KOPT-K1 (cell line): ENCODE results near the gene COX6B2.
A peak's percentile ranks its signal among the peaks of the same experiment; 100 is the strongest.
"Not testable (repeated sequence)": the region's sequence is repeated elsewhere in the genome, so short reads cannot be mapped to it uniquely, and the experiment has no call there.

ENCODE experiments used
- H3K27ac ChIP-seq: fragments of 200-600 bp; sonication (generic); 2 replicates; pipeline ENCODE4 v1.5.1; 2016; ENCODE audit warnings: antibody characterized with exemption, mild to moderate bottlenecking, low read depth, low read length; ENCODE audit not compliant: poor library complexity, severe bottlenecking
- H3K36me3 ChIP-seq: fragments of 200-600 bp; sonication (generic); 2 replicates; pipeline ENCODE4 v1.5.1; 2017; ENCODE audit warnings: antibody characterized with exemption, mild to moderate bottlenecking, low read length, moderate library complexity; ENCODE audit not compliant: insufficient read depth
- H3K9me3 ChIP-seq: fragments of 200-600 bp; sonication (generic); 2 replicates; pipeline ENCODE4 v1.5.1; 2017; ENCODE audit warnings: antibody characterized with exemption, low read length, mild to moderate bottlenecking; ENCODE audit not compliant: insufficient read depth, poor library complexity, severe bottlenecking

The COX6B2 gene

GRCh38 chr19:55344444-55344843 is 10.1 kb downstream of the COX6B2 start:
- H3K36me3 ChIP-seq, result peaks cover 45% of the 10 kb centered on the region; the same call in 1 of the 2 replicates
- H3K9me3 ChIP-seq, result no peaks in the 10 kb centered on the region
- no peak overlapping the region for H3K27ac ChIP-seq

- H3K36me3 ChIP-seq, result peaks cover 35% of the 10 kb centered on the region; the same call in 1 of the 2 replicates
- H3K9me3 ChIP-seq, result no peaks in the 10 kb centered on the region
- peak overlapping the region; percentile 87 for H3K27ac ChIP-seq
Observed at GRCh38 chr19:55341595-55342531, 12.7 kb downstream of the COX6B2 start.

DNA sequence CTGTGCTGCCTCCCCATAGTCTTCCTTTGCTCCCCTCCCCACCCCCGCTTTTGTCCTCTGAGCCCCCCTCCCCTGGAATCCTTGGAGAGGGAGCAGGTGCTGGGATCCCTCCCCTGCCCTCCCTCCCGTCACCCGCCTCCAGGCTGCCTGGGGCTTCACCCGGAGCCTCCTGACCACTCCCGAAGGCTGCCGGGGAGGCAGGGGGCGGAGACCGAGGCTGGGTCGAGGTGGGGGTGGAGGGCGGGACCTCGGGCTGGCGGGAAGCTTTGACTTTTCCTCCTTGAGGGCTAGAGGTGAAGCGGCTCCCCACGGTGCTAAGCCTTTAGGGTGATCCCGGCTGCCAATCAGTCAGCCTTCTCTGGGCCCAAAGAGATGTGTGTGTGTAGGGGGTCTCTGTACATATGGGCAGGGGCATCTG is 13.3 kb downstream of the COX6B2 start:
- Histone ChIP-seq H3K36me3 (peaks cover 34% of the 10 kb centered on the region; the same call in 1 of the 2 replicates), H3K9me3 (no peaks in the 10 kb centered on the region), H3K27ac (peak overlapping the region; percentile 87)

DNA sequence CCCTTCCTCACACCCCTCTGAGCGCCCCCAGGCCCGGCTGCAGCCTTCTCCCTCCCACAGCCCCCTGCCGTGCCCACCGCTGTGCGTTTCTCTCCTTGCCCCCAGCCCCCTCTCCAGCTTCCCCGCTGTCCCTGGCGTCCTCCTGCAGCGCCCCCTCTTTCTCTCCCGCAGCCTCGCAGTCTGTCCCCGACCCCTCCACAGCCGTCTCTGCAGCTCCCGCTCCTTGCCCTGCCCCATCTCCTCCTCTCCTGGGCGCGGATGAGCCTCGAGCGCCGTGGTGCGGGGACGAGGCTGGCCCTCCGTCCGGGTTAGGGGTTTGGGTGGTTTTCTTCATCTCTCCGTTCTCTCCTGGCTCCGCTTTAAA is 13.8 kb downstream of the COX6B2 start:
- H3K36me3 ChIP-seq, result peaks cover 31% of the 10 kb centered on the region; the same call in 1 of the 2 replicates
- no peaks in the 10 kb centered on the region for H3K9me3 ChIP-seq
- H3K27ac ChIP-seq, result peak overlapping the region; percentile 87

DNA sequence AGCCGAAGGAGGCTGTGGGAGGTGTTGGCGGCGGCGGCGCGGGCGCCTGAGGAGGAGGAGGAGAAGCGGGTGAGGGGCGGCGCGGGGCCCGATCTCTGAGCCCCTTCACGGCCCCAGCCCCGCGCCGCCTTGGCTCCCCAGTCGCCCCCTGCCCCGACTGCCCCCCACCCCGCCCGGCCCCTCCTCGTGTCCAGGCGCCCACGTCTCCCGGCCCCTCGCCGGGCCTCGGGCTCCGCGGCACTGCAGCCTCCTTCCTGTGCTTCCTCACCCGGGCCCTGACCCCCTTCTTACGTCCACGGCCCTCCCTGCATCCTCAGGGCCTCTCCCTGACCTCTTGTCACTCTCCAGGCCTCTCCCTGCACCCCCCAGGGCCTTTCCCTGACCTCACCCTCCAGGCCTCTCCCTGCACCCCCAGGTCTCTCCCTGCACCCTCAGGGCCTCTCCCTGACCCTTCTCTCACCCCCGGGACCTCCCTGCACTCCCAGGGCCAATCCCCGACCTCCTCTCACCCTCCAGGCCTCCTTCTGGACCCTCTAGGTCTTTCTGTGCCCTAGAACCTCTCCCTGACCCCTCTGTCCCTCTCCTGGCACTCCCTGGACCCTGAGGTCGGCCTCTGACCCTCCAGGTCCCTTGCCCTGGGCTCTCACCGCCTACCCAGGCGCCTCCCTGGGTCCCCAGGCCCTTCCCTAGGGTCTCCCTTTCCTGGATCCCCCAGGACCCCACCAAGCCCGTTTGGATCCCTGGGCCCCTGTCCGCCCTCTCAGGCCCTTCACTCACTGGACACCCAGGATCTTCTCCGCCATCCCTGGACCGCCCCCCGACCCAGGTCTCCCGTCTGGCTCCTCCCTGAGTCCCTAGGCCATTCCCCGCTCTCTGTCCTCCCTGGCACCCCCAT is 14.4 kb downstream of the COX6B2 start:
- Histone ChIP-seq H3K27ac (peak overlapping the region; percentile 87), H3K36me3 (peaks cover 25% of the 10 kb centered on the region; the same call in 1 of the 2 replicates), H3K9me3 (no peaks in the 10 kb centered on the region)

- Histone ChIP-seq H3K27ac (peak within 1 kb of the TSS; percentile 87), H3K36me3 (peaks cover 20% of the 10 kb centered on the region; the same call in 1 of the 2 replicates), H3K9me3 (no peaks in the 10 kb centered on the region)
Observed at GRCh38 chr19:55339105-55339888, 15.2 kb downstream of the COX6B2 start, which contains the start of gene KMT5C. KMT5C (plus strand) TSS chr19:55339876; CDS start chr19:55341937, 2,061 bp downstream.

- Histone ChIP-seq H3K9me3 (no peaks in the 10 kb centered on the region), H3K36me3 (no peaks in the 10 kb centered on the region), H3K27ac (no peak overlapping the region)
Observed at GRCh38 chr19:55336101-55336500, 18.4 kb downstream of the COX6B2 start.

DNA sequence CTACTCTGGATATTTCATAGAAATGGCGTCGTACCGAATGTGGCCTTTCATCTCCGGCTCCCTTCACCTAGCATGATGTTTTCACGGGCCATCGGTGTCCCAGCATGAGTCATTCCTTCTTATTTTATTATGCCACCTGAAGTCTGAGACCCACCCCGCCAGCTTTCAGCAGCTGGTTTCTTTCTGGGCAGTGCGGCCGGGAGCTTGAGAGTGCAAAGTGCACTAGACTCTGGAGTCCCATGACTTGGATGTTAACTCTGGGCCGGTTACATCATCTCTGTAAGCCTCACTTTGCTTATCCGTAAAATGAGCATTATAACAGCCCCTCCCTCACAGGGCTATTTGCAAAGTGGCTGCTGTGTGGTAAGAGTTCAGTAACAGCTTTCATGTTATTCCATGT is 20.6 kb downstream of the COX6B2 start:
- no peaks in the 10 kb centered on the region for H3K36me3 ChIP-seq
- no peak overlapping the region for H3K27ac ChIP-seq

GRCh38 chr19:55329791-55330190 is 24.7 kb downstream of the COX6B2 start:
- H3K9me3 ChIP-seq, H3K27ac ChIP-seq, H3K36me3 ChIP-seq: not testable (repeated sequence)

More for the DNA sequence above, 20.6 kb downstream of the COX6B2 start:
- no peaks in the 10 kb centered on the region for H3K9me3 ChIP-seq

GRCh38 chr19:55328774-55329318 is 25.7 kb downstream of the COX6B2 start:
- not testable (repeated sequence) for H3K27ac ChIP-seq, H3K9me3 ChIP-seq, H3K36me3 ChIP-seq

DNA sequence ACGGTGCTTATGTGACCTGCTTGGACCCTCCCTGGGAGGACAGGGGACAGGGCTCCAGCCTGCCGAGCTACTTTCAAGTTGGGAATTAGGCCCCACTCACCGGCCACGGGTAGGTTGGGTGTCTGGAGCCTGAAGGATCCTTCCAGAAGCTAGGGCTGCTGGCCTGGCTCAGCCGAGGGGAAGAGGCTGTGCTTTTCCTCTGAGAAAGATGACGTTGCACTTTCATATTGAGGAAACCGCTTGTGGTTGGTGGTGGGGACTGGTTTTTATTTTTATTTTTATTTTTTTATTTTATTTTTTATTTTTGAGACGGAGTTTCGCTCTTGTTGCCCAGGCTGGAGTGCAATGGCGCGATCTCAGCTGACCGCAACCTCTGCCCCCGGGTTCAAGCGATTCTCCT is 29.3 kb downstream of the COX6B2 start, which contains the start of gene TMEM150B:
TMEM150B (minus strand) TSS at position 170 of the 400 bp plus-strand sequence. CDS start 4,305 bp downstream, outside the sequence.
- Histone ChIP-seq H3K36me3 (no peaks in the 10 kb centered on the region), H3K27ac (no peak within 1 kb of the TSS), H3K9me3 (no peaks in the 10 kb centered on the region)

DNA sequence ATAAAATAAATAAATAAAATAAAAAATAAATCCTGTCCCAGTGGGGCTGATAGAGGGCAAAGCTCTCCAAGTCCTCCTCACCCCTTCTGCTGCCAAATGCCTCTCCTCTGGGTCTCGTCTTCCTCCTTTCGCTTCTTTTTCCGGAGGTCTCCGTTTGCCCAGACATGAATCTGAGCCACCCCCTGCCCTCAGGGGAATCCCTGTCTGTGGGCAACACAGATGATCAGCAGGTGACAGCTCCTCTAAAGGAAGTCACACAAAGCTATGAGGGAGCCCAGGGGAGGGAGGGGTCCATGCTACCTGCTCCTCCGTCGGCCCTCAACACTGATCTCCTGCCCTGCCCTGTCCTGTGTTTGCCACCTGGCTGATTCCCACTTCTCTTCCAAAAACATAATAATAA is 29.9 kb downstream of the COX6B2 start:
- Histone ChIP-seq H3K36me3 (no peaks in the 10 kb centered on the region), H3K9me3 (no peaks in the 10 kb centered on the region), H3K27ac (no peak overlapping the region)

DNA sequence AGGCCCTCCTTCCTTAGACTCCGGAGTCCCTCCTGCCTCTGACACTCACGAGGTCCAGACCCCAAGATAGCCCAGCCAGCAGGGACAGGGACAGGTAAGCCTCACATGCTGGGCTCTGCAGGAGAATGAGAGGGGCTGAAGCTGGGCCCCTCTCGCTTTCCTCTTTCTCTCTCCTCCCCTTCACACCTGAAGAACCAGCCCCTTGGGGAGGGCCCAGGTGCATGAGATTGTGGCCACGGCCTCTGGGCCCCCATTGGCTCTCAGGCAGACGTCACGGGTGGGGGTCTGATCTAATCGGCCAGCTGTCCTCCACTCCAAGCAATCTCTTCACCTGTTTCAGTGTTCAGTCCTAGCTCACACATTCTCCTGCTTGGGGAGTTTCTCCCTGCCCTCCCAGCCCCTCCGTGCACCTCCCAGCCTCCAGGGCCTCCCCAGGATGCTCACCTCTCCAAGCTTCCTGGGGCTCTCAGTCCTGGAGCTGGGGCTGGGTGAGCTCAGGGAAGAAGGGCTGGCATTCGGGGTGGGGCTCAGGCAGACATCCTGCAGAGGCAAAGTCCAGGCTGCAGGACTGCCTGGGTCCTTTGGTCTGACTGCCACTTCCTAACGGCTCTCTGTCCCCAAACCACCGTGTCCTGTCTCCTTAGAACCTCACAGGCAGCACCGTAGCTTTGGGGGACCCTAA is 32.2 kb downstream of the COX6B2 start:
- H3K9me3 ChIP-seq, result no peaks in the 10 kb centered on the region
- H3K27ac ChIP-seq, result no peak overlapping the region

More for the DNA sequence above, 32.2 kb downstream of the COX6B2 start:
- no peaks in the 10 kb centered on the region for H3K36me3 ChIP-seq
